GM19324 (cell line): Measurements from ENCODE around the gene PAWR.
"Not testable (repeated sequence)": the region's sequence is repeated elsewhere in the genome, so short reads cannot be mapped to it uniquely, and the experiment has no call there.

Source experiments
- ATAC-seq: cut with Tn5 transposase; IDR thresholded peaks from one replicate; pipeline ENCODE4 v1.9.1; 2021; ENCODE audit warnings: mild to moderate bottlenecking, moderate library complexity; ENCODE audit not compliant: unreplicated experiment, low FRiP score

Gene PAWR

GRCh38 chr12:79687711-79688260 is 3.0 kb downstream of the PAWR start:
- ATAC-seq = no peak

GRCh38 chr12:79686171-79686570 is 4.6 kb downstream of the PAWR start:
- ATAC-seq = no peak

- ATAC-seq = no peak
Observed at GRCh38 chr12:79685068-79685467, 5.7 kb downstream of the PAWR start.

- not testable (repeated sequence) for ATAC-seq
Observed at GRCh38 chr12:79684338-79684737, 6.4 kb downstream of the PAWR start.

GRCh38 chr12:79682593-79682992 is 8.2 kb downstream of the PAWR start:
- no peak for ATAC-seq

- no peak for ATAC-seq
Observed at GRCh38 chr12:79681008-79681590, 9.7 kb downstream of the PAWR start.

- no peak for ATAC-seq
Observed at GRCh38 chr12:79680051-79680450, 10.7 kb downstream of the PAWR start.

- no peak for ATAC-seq
Observed at GRCh38 chr12:79678306-79678705, 12.5 kb downstream of the PAWR start.

- no peak for ATAC-seq
Observed at GRCh38 chr12:79677672-79678071, 13.1 kb downstream of the PAWR start.

GRCh38 chr12:79676579-79676978 is 14.2 kb downstream of the PAWR start:
- ATAC-seq = no peak

GRCh38 chr12:79674629-79675028 is 16.1 kb downstream of the PAWR start:
- no peak for ATAC-seq

GRCh38 chr12:79673354-79673753 is 17.4 kb downstream of the PAWR start:
- no peak for ATAC-seq

- ATAC-seq = no peak
Observed at GRCh38 chr12:79668113-79668512, 22.7 kb downstream of the PAWR start.

GRCh38 chr12:79665212-79665887 is 25.4 kb downstream of the PAWR start:
- ATAC-seq = no peak

GRCh38 chr12:79664518-79664917 is 26.2 kb downstream of the PAWR start:
- no peak for ATAC-seq

GRCh38 chr12:79662046-79662811 is 28.5 kb downstream of the PAWR start:
- no peak for ATAC-seq

GRCh38 chr12:79661629-79662028 is 29.1 kb downstream of the PAWR start:
- ATAC-seq = no peak

GRCh38 chr12:79659961-79660431 is 30.8 kb downstream of the PAWR start:
- ATAC-seq = no peak

- ATAC-seq = no peak
Observed at GRCh38 chr12:79658221-79658620, 32.5 kb downstream of the PAWR start.

- ATAC-seq = no peak
Observed at GRCh38 chr12:79657136-79657535, 33.6 kb downstream of the PAWR start.

- no peak for ATAC-seq
Observed at GRCh38 chr12:79655036-79655435, 35.7 kb downstream of the PAWR start.
